Astrocyte (in vitro differentiated cells and primary cell): ENCODE measurements around the gene CD27. TPM values are rescaled to one million over a fixed set of nuclear protein-coding genes. Genes with fewer than 3 reads are reported as not detected.

Source experiments
- DNase-seq: peaks from one replicate; pipeline ENCODE4 v3.0.0-alpha.2; 2010; ENCODE audit warnings: low read depth
- FAIRE-seq: peaks from 2 replicates; lab custom pipeline; 2011; peaks lifted over from hg19 to GRCh38; lab: Jason Lieb, UNC
- H2AFZ ChIP-seq: 2 replicates; pipeline ENCODE4 v1.6.0; 2012; ENCODE audit warnings: low read depth, low read length, inconsistent platforms
- H3K27ac ChIP-seq: 2 replicates; pipeline ENCODE4 v1.5.1; 2011; ENCODE audit warnings: low read depth, low read length, inconsistent platforms
- H3K27me3 ChIP-seq: 2 replicates; pipeline ENCODE4 v1.6.0; 2011; ENCODE audit warnings: low read length, inconsistent platforms; ENCODE audit not compliant: insufficient read depth
- H3K36me3 ChIP-seq: 2 replicates; pipeline ENCODE4 v1.5.1; 2011; ENCODE audit warnings: low read length, inconsistent platforms; ENCODE audit not compliant: insufficient read depth
- H3K4me1 ChIP-seq: 2 replicates; pipeline ENCODE4 v1.5.1; 2011; ENCODE audit warnings: low read length, inconsistent platforms; ENCODE audit not compliant: insufficient read depth
- H3K4me2 ChIP-seq: 2 replicates; pipeline ENCODE4 v1.6.0; 2012; ENCODE audit warnings: low read length, inconsistent platforms
- H3K4me3 ChIP-seq: 2 replicates; pipeline ENCODE4 v1.5.1; 2011; ENCODE audit warnings: low read depth, mild to moderate bottlenecking, low read length, inconsistent platforms; ENCODE audit not compliant: insufficient read depth
- H3K79me2 ChIP-seq: 2 replicates; pipeline ENCODE4 v1.6.0; 2012; ENCODE audit warnings: mild to moderate bottlenecking, low read length, inconsistent platforms; ENCODE audit not compliant: insufficient read depth
- H3K9ac ChIP-seq: 2 replicates; pipeline ENCODE4 v1.6.0; 2012; ENCODE audit warnings: mild to moderate bottlenecking, low read length, inconsistent platforms
- H3K9me3 ChIP-seq: 2 replicates; pipeline ENCODE4 v1.5.1; 2012; ENCODE audit warnings: low read depth, mild to moderate bottlenecking, low read length, inconsistent platforms; ENCODE audit not compliant: insufficient read depth
- H4K20me1 ChIP-seq: 2 replicates; pipeline ENCODE4 v1.6.0; 2012; ENCODE audit warnings: low read length, inconsistent platforms; ENCODE audit not compliant: insufficient read depth
- H3K27ac Mint-ChIP-seq: one replicate; pipeline ENCODE4 v1.8.0; 2021; ENCODE audit warnings: mild to moderate bottlenecking, mixed read lengths; ENCODE audit not compliant: unreplicated experiment
- H3K27me3 Mint-ChIP-seq: one replicate; pipeline ENCODE4 v1.8.0; 2021; ENCODE audit warnings: low read depth, mixed read lengths; ENCODE audit not compliant: unreplicated experiment
- H3K36me3 Mint-ChIP-seq: one replicate; pipeline ENCODE4 v1.8.0; 2021; ENCODE audit warnings: low read depth, mixed read lengths; ENCODE audit not compliant: unreplicated experiment
- H3K4me1 Mint-ChIP-seq: one replicate; pipeline ENCODE4 v1.8.0; 2021; ENCODE audit warnings: low read depth, mixed read lengths; ENCODE audit not compliant: unreplicated experiment
- H3K4me3 Mint-ChIP-seq: one replicate; pipeline ENCODE4 v1.8.0; 2021; ENCODE audit warnings: mild to moderate bottlenecking, moderate library complexity, mixed read lengths; ENCODE audit not compliant: unreplicated experiment
- H3K9me3 Mint-ChIP-seq: one replicate; pipeline ENCODE4 v1.8.0; 2021; ENCODE audit warnings: mild to moderate bottlenecking, mixed read lengths; ENCODE audit not compliant: unreplicated experiment
- EZH2 ChIP-seq: IDR thresholded peaks from 2 replicates; pipeline ENCODE4 v1.6.1; 2012; ENCODE audit warnings: mild to moderate bottlenecking, low read length, inconsistent platforms; ENCODE audit not compliant: insufficient read depth
- total RNA-seq: library from RNA; stranded (reverse); gene quantifications from 2 replicates; pipeline ENCODE4 v1.2.1, GENCODE V29; 2021
- TF ChIP-seq, protein P1 (sequence below): IDR thresholded peaks from 2 replicates; pipeline ENCODE4 v1.5.1; 2011; ENCODE audit warnings: low read depth, mild to moderate bottlenecking, inconsistent platforms, low read length, moderate library complexity; ENCODE audit not compliant: insufficient read depth

The CD27 gene
- total RNA-seq, 1 donor from 2014 or later: not detected

- H3K36me3 ChIP-seq: no peaks in the 10 kb centered on the region
- no peak overlapping the region for H3K4me3 Mint-ChIP-seq
- H3K27ac ChIP-seq: peak overlapping the region; percentile 62
- H3K4me1 ChIP-seq: peaks cover 14% of the 10 kb centered on the region
- DNase-seq (peak; percentile 96), FAIRE-seq (peak; percentile 75)
- H3K9ac ChIP-seq: peak overlapping the region; percentile 65
- no peaks in the 10 kb centered on the region for H3K27me3 ChIP-seq
- H2AFZ ChIP-seq: peak overlapping the region; percentile 68
- H4K20me1 ChIP-seq: no peaks in the 10 kb centered on the region
- H3K27me3 Mint-ChIP-seq: no peaks in the 10 kb centered on the region
- no peaks in the 10 kb centered on the region for H3K36me3 Mint-ChIP-seq
- H3K9me3 ChIP-seq: no peaks in the 10 kb centered on the region
- H3K9me3 Mint-ChIP-seq: no peaks in the 10 kb centered on the region
- H3K4me1 Mint-ChIP-seq: peaks cover 17% of the 10 kb centered on the region
- TF ChIP-seq, protein P1, sequence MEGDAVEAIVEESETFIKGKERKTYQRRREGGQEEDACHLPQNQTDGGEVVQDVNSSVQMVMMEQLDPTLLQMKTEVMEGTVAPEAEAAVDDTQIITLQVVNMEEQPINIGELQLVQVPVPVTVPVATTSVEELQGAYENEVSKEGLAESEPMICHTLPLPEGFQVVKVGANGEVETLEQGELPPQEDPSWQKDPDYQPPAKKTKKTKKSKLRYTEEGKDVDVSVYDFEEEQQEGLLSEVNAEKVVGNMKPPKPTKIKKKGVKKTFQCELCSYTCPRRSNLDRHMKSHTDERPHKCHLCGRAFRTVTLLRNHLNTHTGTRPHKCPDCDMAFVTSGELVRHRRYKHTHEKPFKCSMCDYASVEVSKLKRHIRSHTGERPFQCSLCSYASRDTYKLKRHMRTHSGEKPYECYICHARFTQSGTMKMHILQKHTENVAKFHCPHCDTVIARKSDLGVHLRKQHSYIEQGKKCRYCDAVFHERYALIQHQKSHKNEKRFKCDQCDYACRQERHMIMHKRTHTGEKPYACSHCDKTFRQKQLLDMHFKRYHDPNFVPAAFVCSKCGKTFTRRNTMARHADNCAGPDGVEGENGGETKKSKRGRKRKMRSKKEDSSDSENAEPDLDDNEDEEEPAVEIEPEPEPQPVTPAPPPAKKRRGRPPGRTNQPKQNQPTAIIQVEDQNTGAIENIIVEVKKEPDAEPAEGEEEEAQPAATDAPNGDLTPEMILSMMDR: no peak
- TF ChIP-seq EZH2: no peak
- peak overlapping the region; percentile 31 for H3K4me3 ChIP-seq
- H3K27ac Mint-ChIP-seq: peak overlapping the region; percentile 38
- no peaks in the 10 kb centered on the region for H3K79me2 ChIP-seq
- peak overlapping the region; percentile 72 for H3K4me2 ChIP-seq
These were observed 14.4 kb upstream of the CD27 start for GRCh38 chr12:6430124-6430989.

DNA sequence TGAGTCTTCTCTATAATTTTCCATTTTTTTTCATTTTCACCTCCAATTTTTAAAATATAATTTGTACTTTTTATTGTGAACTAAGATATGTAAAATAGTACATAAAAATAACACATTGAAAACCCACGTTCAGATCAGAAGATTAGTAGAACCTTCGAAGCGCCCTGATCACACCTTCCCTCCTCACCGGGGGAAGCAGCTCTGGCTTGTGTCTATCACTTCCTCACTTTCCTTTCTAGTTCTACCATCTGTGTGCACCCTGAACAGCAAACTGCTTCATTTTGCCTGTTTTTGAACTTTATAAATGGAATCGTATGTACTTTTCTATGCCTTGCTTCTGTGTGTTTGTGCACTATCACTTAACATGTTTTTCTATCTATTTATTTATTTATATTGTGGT lies 11.8 kb upstream of the CD27 start:
- Histone ChIP-seq H2AFZ (no peak overlapping the region), H3K4me3 (no peak overlapping the region), H3K9ac (no peak overlapping the region), H3K4me2 (no peak overlapping the region), H3K79me2 (no peaks in the 10 kb centered on the region), H3K27ac (no peak overlapping the region), H3K27me3 (no peaks in the 10 kb centered on the region), H3K36me3 (no peaks in the 10 kb centered on the region), H3K4me1 (peaks cover 14% of the 10 kb centered on the region), H4K20me1 (no peaks in the 10 kb centered on the region), H3K9me3 (no peaks in the 10 kb centered on the region)
- Mint-ChIP-seq H3K36me3 (peaks cover 5% of the 10 kb centered on the region), H3K9me3 (no peaks in the 10 kb centered on the region), H3K4me1 (peaks cover 14% of the 10 kb centered on the region), H3K4me3 (no peak overlapping the region), H3K27me3 (peaks cover 2% of the 10 kb centered on the region), H3K27ac (no peak overlapping the region)
- FAIRE-seq (no peak), DNase-seq (no peak)
- TF ChIP-seq EZH2: no peak
- TF ChIP-seq, protein P1: no peak
